ENCODE data around the gene CLUH.

The CLUH gene, protein sequence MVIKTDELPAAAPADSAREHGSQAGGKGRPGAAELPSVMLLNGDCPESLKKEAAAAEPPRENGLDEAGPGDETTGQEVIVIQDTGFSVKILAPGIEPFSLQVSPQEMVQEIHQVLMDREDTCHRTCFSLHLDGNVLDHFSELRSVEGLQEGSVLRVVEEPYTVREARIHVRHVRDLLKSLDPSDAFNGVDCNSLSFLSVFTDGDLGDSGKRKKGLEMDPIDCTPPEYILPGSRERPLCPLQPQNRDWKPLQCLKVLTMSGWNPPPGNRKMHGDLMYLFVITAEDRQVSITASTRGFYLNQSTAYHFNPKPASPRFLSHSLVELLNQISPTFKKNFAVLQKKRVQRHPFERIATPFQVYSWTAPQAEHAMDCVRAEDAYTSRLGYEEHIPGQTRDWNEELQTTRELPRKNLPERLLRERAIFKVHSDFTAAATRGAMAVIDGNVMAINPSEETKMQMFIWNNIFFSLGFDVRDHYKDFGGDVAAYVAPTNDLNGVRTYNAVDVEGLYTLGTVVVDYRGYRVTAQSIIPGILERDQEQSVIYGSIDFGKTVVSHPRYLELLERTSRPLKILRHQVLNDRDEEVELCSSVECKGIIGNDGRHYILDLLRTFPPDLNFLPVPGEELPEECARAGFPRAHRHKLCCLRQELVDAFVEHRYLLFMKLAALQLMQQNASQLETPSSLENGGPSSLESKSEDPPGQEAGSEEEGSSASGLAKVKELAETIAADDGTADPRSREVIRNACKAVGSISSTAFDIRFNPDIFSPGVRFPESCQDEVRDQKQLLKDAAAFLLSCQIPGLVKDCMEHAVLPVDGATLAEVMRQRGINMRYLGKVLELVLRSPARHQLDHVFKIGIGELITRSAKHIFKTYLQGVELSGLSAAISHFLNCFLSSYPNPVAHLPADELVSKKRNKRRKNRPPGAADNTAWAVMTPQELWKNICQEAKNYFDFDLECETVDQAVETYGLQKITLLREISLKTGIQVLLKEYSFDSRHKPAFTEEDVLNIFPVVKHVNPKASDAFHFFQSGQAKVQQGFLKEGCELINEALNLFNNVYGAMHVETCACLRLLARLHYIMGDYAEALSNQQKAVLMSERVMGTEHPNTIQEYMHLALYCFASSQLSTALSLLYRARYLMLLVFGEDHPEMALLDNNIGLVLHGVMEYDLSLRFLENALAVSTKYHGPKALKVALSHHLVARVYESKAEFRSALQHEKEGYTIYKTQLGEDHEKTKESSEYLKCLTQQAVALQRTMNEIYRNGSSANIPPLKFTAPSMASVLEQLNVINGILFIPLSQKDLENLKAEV (N-terminal part only)

GRCh38 chr17:2711608-2712299 lies at the start of gene CLUH:
Gene CLUH (minus strand): TSS chr17:2711764. CDS start chr17:2711661, 103 bp downstream.
- peak; percentile 98 for DNase-seq

- DNase-seq: no peak
Measured at GRCh38 chr17:2758870-2759269, 47.3 kb upstream of the CLUH start.

DNA sequence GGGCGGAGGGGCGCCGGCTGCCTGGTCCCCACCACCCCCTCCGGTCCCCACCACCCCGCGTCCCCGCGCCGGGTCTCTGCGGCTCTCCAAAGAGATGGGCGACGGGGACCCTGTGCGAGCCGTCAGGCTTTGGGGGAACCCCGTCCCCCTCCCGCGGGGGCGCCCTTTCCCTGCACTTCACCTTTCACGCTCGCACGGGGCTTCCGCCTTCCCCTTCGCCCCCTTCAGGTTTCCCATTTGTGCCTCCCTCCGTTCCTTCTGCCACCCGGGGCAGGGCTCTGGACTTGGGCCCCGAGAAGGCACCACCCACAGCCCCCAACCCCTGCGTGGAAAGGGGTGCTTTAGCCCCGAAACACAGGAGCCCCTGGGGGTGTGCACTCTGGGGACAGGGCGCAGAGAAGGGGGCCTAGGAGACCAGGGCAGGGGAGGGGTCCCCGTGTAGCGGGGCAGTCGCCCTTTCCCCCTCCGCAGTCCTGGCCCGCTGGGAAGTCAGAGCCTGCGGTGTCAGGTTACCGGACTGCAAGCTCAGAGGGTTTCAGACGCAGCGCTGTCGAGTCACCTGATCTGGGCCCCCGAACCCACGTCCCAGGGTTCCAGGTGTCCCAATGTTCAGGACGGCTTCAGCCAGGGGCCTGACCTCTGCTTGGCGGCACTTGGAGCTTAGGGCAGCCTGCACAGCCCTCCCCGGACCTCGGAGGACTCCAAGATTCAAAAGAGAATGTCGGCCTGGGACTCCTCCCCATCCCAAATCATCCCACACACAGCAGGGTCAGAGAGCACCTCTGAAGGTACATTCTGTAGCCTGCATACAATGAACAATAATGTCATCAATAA lies 44.5 kb upstream of the CLUH start:
- no peak for DNase-seq

- no peak for DNase-seq
Measured at GRCh38 chr17:2751491-2751890, 39.9 kb upstream of the CLUH start.

GRCh38 chr17:2750721-2751120 lies 39.2 kb upstream of the CLUH start:
- DNase-seq: no peak

DNA sequence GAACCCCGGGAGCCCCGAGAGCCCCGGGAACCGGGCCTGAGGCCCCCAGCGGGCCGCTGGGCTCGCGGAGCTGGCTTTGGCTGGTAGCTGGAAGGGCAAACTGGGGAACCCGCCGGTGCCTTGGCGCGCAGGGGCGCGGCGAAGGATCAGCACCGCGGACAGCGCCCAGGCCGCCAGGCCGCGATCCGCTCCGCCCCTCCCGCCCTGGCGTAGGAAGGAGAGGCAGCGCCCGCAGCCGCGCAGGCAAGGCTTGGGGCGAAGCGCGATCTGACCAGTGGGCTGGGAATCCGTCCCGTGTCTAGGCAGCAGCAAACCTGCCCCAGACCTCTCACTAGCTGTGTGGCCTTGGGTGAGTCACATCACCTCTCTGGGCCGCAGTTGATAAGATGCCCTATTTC lies 38.2 kb upstream of the CLUH start:
- peak; percentile 87 for DNase-seq

GRCh38 chr17:2749058-2749783 lies 37.7 kb upstream of the CLUH start, which contains the start of gene CCDC92B:
Gene CCDC92B (minus strand): TSS chr17:2749652. CDS start chr17:2735145, 14,507 bp downstream.
- DNase-seq: no peak

DNA sequence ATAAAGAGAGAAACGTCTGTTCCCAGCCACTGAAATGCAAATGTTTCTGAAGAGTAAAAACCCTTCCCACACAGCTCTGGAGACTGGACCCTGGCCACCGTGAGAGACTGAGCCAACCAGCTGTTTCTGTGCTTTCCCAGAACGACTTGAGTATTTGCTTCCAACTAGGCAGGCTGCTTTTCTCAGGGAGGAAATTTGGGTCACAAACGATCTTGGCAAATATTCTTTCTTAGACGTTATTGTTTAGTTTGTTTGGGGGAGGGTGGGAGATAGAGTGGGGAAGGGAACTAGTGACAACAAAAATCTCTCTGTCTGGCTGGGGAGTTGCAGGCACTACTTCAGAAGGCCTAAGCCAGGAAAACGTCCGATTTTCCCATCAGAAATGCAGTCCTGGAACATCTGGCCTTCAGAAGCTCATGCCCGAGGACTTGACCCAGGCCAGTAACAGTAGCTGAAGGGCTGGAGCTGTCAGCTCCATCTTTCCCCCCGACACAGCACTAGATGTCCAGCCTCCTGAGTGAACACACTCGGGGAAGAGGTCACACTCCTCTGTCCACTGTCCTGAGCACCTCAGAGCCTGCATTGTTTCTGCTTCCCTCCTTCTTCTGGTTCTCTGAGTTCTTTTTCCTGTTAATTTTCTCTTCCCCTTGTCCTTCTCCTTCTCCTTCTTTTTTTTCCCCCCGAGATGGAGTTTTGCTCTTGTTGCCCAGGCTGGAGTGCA lies 33.9 kb upstream of the CLUH start:
- DNase-seq: no peak

DNA sequence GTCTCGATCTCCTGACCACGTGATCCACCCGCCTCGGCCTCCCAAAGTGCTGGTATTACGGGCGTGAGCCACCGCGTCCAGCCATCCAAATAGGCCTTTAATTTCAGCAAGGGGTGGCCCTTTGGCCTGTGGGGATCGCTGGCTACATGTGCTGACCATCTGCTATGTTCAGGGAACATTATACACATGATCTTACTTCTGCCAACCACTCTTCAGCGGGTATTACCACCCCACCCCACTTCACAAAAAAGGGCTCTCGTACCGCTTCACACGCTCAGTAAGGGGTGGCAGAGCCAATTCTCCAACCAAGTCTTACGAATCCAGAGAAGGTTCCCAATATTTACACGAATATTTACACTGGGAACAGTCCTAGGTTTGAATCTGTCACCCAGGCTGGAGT lies 26.1 kb upstream of the CLUH start:
- no peak for DNase-seq

DNA sequence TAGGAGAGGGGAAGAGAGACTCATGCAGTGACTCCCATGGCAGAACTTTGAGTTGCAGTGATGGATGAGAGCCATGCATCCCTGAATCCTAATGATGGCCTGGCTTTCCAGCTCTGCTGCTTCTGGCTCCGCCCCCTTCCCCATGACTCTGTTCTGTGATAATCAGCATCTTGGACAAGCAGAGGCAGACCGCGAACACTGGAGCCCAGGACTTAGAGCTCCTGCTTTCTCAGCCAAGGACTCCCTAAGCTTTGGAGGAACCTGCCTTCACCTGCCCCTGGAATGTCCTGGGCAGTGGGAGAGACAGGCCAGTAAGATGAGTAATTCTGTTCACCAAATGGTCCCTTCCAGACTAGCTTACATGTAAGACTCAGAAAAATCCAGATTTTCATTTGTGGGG lies 25.4 kb upstream of the CLUH start:
- DNase-seq: no peak

GRCh38 chr17:2735896-2736295 lies 24.3 kb upstream of the CLUH start:
- DNase-seq: no peak

- DNase-seq: no peak
Measured at GRCh38 chr17:2734939-2735338, 23.4 kb upstream of the CLUH start.

GRCh38 chr17:2731807-2732206 lies 20.2 kb upstream of the CLUH start:
- DNase-seq: no peak

DNA sequence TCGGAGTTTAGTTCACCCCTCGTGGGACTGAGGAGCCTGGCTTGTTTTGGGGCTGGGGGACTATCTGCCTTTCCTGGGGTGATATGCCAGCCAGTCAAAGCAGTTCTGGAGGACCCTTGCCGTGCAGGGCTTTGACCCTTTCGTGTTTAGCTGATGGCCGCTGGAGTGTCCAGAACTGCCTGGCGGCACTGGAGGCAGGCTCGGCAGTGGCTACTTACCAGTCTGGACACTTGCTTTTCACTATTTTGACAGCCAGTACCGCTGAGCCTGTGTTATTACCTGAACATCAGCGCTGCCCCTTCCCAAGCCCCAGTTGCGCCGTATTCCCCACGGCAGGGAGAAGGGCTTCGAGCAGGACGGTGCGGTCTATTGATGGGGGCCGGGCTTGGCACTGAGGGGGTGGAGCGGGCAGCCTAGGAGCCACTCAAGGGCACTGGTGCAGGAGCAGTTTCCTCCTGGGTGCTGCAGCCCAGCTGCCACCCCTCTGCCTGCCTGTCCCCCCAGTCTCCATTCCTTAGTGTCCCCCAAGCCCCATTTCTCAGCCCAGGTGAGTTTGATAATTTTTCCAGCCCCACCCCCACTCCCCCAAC lies 19.3 kb upstream of the CLUH start:
- no peak for DNase-seq

DNA sequence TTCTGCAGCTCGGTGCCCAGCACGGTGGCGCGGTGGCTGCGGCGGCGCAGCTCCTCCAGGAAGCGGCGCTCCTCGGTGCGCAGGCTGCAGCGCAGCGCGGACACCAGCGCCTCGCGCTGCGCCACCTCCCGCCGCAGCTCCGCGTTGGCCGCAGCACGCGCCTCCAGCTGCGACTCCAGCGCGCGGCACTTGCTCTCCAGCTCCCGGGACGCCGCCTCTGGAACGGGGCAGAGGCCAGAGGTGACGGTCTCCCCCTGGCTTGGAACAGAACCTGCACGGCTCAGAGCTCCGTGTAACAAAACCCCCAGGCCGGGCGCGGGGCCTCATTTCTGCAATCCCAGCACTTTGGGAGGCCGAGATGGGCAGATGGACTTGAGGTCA lies 13.2 kb upstream of the CLUH start:
- DNase-seq: peak; percentile 69

DNA sequence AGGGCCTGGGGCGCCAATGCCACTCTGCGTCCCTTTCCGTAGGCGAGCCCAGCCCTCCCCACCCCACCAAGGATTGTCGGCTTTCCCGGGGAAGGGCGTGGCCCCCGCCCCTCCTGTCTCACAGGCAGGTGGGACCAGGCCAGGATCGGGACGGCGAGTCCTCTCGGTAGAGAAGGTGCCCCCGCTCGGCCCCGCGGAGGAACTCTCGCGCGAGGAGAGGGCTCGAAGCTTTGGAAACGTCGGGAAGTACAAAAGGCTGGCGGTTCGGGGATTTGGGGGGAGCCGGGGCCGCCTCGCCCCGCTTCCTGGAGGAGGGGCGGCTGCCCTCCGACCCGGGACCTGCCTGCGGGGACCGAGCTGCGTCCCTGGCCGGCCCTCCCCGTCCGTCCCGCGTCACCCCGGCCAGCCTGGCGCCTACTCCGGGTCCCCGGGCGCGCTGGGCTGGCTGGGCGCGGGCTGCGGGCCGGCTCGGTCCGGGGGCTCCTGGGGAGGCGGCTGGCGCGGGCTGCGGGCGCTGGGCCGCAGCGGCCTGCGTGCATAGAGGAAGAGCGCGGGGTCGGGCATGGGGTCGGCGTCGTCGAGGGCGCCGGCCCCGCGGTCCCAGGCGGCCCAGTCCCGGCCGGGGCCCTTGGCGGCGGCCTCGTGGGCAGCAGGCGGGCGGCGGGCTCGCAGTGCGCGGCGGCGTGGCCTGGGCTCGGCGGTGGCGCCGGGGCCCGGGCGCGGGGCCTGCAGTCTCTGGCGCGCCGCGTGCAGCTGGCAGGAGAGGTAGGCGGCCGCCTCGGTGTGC lies 12.6 kb upstream of the CLUH start:
- peak; percentile 23 for DNase-seq

- no peak for DNase-seq
Measured at GRCh38 chr17:2723505-2723996, 12.0 kb upstream of the CLUH start.

GRCh38 chr17:2722611-2723010 lies 11.0 kb upstream of the CLUH start:
- no peak for DNase-seq

- DNase-seq: no peak
Measured at GRCh38 chr17:2721603-2722002, 10.0 kb upstream of the CLUH start.
